Measurements from ENCODE around the gene TAS2R50.

GRCh38 chr12:11022520-11022919 lies 35.8 kb upstream of the TAS2R50 start, which contains the start of gene TAS2R19:
- TF ChIP-seq, protein P1, sequence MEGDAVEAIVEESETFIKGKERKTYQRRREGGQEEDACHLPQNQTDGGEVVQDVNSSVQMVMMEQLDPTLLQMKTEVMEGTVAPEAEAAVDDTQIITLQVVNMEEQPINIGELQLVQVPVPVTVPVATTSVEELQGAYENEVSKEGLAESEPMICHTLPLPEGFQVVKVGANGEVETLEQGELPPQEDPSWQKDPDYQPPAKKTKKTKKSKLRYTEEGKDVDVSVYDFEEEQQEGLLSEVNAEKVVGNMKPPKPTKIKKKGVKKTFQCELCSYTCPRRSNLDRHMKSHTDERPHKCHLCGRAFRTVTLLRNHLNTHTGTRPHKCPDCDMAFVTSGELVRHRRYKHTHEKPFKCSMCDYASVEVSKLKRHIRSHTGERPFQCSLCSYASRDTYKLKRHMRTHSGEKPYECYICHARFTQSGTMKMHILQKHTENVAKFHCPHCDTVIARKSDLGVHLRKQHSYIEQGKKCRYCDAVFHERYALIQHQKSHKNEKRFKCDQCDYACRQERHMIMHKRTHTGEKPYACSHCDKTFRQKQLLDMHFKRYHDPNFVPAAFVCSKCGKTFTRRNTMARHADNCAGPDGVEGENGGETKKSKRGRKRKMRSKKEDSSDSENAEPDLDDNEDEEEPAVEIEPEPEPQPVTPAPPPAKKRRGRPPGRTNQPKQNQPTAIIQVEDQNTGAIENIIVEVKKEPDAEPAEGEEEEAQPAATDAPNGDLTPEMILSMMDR (IDR thresholded peaks at IDR 0.05) = no peak
- no peak for TF ChIP-seq POLR2A (IDR thresholded peaks at IDR 0.05)

Data from gastroesophageal sphincter (tissue), 3 donors.